K562 (cell line): ENCODE results near the gene GPAT3. TPM values are rescaled to one million over a fixed set of nuclear protein-coding genes. Genes with fewer than 3 reads are reported as not detected.

Experiments
- ATAC-seq: fragments of 200-7000 bp; cut with Tn5 transposase; 3 replicates; pipeline ENCODE4 v1.9.1; 2020; ENCODE audit warnings: moderate library complexity
- BruUV-seq: library from RNA; stranded (reverse); fragments of 400-500 nt; replicated peaks from 2 replicates; lab custom pipeline; 2021; lab: Mats Ljungman, UMichigan
- CTCF ChIA-PET: fragments of 300-600 bp; formaldehyde crosslinking; extraction: SDS; loops from one replicate; lab custom pipeline; 2021; ENCODE audit warnings: low intra/inter-chr PET ratio; lab: Yijun Ruan, JAX
- POLR2A ChIA-PET: fragments of 300-600, 350-650 bp; sonication (Branson Sonifier 250); formaldehyde crosslinking; extraction: SDS; loops from one replicate; lab custom pipeline; 2021; ENCODE audit warnings: antibody characterized with exemption, inconsistent platforms; lab: Yijun Ruan, JAX
- DNase-seq, 4 experiments: peaks; one replicate each; pipeline versions ENCODE4 v3.0.0 to v3.0.0-alpha.2; 2011 to 2018; ENCODE audit warnings: low spot score in 3 of 4, mixed read lengths in 3 of 4; ENCODE audit errors: extremely low read depth in 1 of 4
- FAIRE-seq: peaks from 2 replicates; lab custom pipeline; 2011; peaks lifted over from hg19 to GRCh38; lab: Jason Lieb, UNC
- H2AFZ ChIP-seq: 2 replicates; pipeline ENCODE4 v1.6.0; 2011; ENCODE audit warnings: low read depth, low read length, control low read depth, inconsistent platforms
- H3K27ac ChIP-seq: fragments of 200-600 bp; 3 replicates; pipeline ENCODE4 v1.8.0; 2011; ENCODE audit warnings: low read depth, mild to moderate bottlenecking, control low read depth, inconsistent platforms, low read length, moderate library complexity, mixed read lengths; ENCODE audit errors: extremely low read depth
- H3K27me3 ChIP-seq, 2 experiments: fragments of 300-600 bp in 1 of 2; 2 replicates in 1 of 2; 3 replicates in 1 of 2; pipeline versions ENCODE4 v1.6.0 to v1.8.0; 2011; ENCODE audit warnings: inconsistent platforms in 2 of 2, low read length in 2 of 2, mild to moderate bottlenecking in 1 of 2, mixed read lengths in 1 of 2, moderate library complexity in 1 of 2; ENCODE audit not compliant: control insufficient read depth in 2 of 2, insufficient read depth in 2 of 2
- H3K36me3 ChIP-seq: fragments of 300-600 bp; 3 replicates; pipeline ENCODE4 v1.8.0; 2011; ENCODE audit warnings: mild to moderate bottlenecking, low read length, inconsistent platforms; ENCODE audit not compliant: control insufficient read depth, insufficient read depth
- H3K4me1 ChIP-seq, 2 experiments: fragments of 200-600 bp in 1 of 2; replicated peaks in 1 of 2; 2 replicates in 1 of 2; 3 replicates in 1 of 2; pipeline versions ENCODE4 v1.5.1 to v1.8.0; 2011; ENCODE audit warnings: inconsistent platforms in 2 of 2, low read length in 2 of 2, mild to moderate bottlenecking in 1 of 2, mixed read lengths in 1 of 2, moderate library complexity in 1 of 2; ENCODE audit not compliant: control insufficient read depth in 2 of 2, insufficient read depth in 2 of 2
- H3K4me2 ChIP-seq: 2 replicates; pipeline ENCODE4 v1.6.1; 2011; ENCODE audit warnings: low read length, control low read depth, inconsistent platforms, mixed read lengths; ENCODE audit not compliant: insufficient read depth
- H3K4me3 ChIP-seq: fragments of 200-600 bp; sonication (generic), shearing (Covaris generic); 2 replicates; pipeline ENCODE4 v1.5.1; 2016; ENCODE audit warnings: control low read depth, inconsistent platforms
- H3K79me2 ChIP-seq: fragments of 200-600 bp; 3 replicates; pipeline ENCODE4 v1.8.0; 2011; ENCODE audit warnings: low read length, inconsistent platforms; ENCODE audit not compliant: control insufficient read depth, insufficient read depth
- H3K9ac ChIP-seq, 2 experiments: 2 replicates each; pipeline versions ENCODE4 v1.6.0 to v1.6.1; 2011; ENCODE audit warnings: low read depth in 2 of 2, low read length in 2 of 2, control low read depth in 1 of 2, inconsistent platforms in 1 of 2, mild to moderate bottlenecking in 1 of 2, mixed read lengths in 1 of 2; ENCODE audit not compliant: insufficient read depth in 1 of 2
- H3K9me1 ChIP-seq: one replicate; pipeline ENCODE4 v1.6.0; 2011; ENCODE audit warnings: inconsistent platforms, mild to moderate bottlenecking, low read length, moderate library complexity; ENCODE audit not compliant: control insufficient read depth, insufficient read depth
- H3K9me3 ChIP-seq: replicated peaks from 2 replicates; pipeline ENCODE4 v1.5.1; 2011; ENCODE audit warnings: low read depth, low read length, inconsistent platforms; ENCODE audit not compliant: control insufficient read depth, insufficient read depth
- H4K20me1 ChIP-seq: replicated peaks from 2 replicates; pipeline ENCODE4 v1.6.1; 2011; ENCODE audit warnings: low read length, inconsistent platforms, mixed read lengths; ENCODE audit not compliant: control insufficient read depth, insufficient read depth
- CEBPG ChIP-seq, 3 experiments: fragments of 200-800 bp in 1 of 3; sonication (Bioruptor generic) in 1 of 3; sonication (generic) in 1 of 3; formaldehyde crosslinking in 1 of 3; IDR thresholded peaks in 2 of 3; conservative IDR thresholded peaks in 1 of 3; 2 replicates each; pipeline versions ENCODE4 v1.6.1 to v1.8.0; 2016 to 2022; ENCODE audit warnings: missing compliant biosample characterization in 2 of 3, missing genetic modification characterization in 2 of 3, mild to moderate bottlenecking in 1 of 3, missing genetic modification reagents in 1 of 3
- CXXC5 ChIP-seq: fragments of 250-450 bp; sonication (Bioruptor Pico); IDR thresholded peaks from 2 replicates; pipeline ENCODE4 v1.8.0; 2022; ENCODE audit warnings: inconsistent platforms, mild to moderate bottlenecking, moderate library complexity
- EP400 ChIP-seq: fragments of 450-650 bp; IDR thresholded peaks from 2 replicates; pipeline ENCODE4 v1.6.1; 2017; ENCODE audit warnings: antibody characterized with exemption, mild to moderate bottlenecking, moderate library complexity
- KDM1A ChIP-seq, 2 experiments: fragments of 450-650 bp; IDR thresholded peaks; 2 replicates each; pipeline ENCODE4 v1.6.1; 2016; ENCODE audit warnings: mild to moderate bottlenecking in 2 of 2
- MTA1 ChIP-seq: fragments of 450-650 bp; IDR thresholded peaks from 2 replicates; pipeline ENCODE4 v1.6.1; 2017; ENCODE audit warnings: borderline replicate concordance
- NCOA2 ChIP-seq, 2 experiments: fragments of 450-650 bp; IDR thresholded peaks; 2 replicates each; pipeline ENCODE4 v1.6.1; 2018; ENCODE audit warnings: mild to moderate bottlenecking in 2 of 2, moderate library complexity in 1 of 2; ENCODE audit not compliant: partially characterized antibody in 2 of 2
- NR2C2 ChIP-seq, 2 experiments: fragments of 200-800 bp in 1 of 2; sonication (Bioruptor generic) in 1 of 2; sonication (generic) in 1 of 2; formaldehyde crosslinking in 1 of 2; IDR thresholded peaks; 2 replicates each; pipeline versions ENCODE4 v1.6.1 to v1.8.0; 2016 to 2022; ENCODE audit warnings: mild to moderate bottlenecking in 1 of 2, missing compliant biosample characterization in 1 of 2, missing genetic modification characterization in 1 of 2, missing genetic modification reagents in 1 of 2
- TCF3 ChIP-seq: sonication (generic); formaldehyde crosslinking; IDR thresholded peaks from 2 replicates; pipeline ENCODE4 v1.4.0; 2020; ENCODE audit warnings: mild to moderate bottlenecking, missing genetic modification reagents
- WGBS: fragments of 100-300 bp; shearing (Covaris generic); methylation state at CpG from one replicate; pipeline ENCODE4 v1.1.6; 2016; ENCODE audit warnings: low coverage, mixed read lengths; ENCODE audit not compliant: insufficient coverage; ENCODE audit errors: missing lambda C conversion rate; 5-methylcytosine and 5-hydroxymethylcytosine counted together
- in situ Hi-C: fragments of 300-500 bp; cut with MboI; formaldehyde crosslinking; loops from 4 replicates; pipeline ENCODE4 v1.15.0; 2018; ENCODE audit warnings: inconsistent platforms, mixed read lengths
- intact Hi-C: fragments of 100-400 bp; cut with micrococcal nuclease; formaldehyde crosslinking; loops from 2 replicates; pipeline ENCODE4 v1.14.2; 2022
- polyA plus RNA-seq, 8 experiments: library from polyadenylated mRNA; depleted of rRNA in 4 of 8; stranded (reverse) in 5 of 8; unstranded in 3 of 8; fragments of >200 nt; fragmentation: Nextera tagmentation in 2 of 8; fragmentation: Illumina TruSeq in 1 of 8; extraction: Ambion mirVana in 2 of 8; extraction: Trizol in 1 of 8; gene quantifications; 2 replicates each; pipeline versions ENCODE4 v1.2.1 to v1.2.3, GENCODE V29; 2011 to 2014; ENCODE audit warnings: inconsistent platforms in 1 of 8, missing spikeins in 1 of 8
- total RNA-seq, 7 experiments: library from RNA; depleted of rRNA in 6 of 7; stranded (reverse); fragments of >200 nt in 6 of 7; fragmentation: Illumina TruSeq in 2 of 7; extraction: Trizol in 2 of 7; gene quantifications; 2 replicates each; pipeline versions ENCODE4 v1.2.1 to v1.2.3, GENCODE V29; 2011 to 2021; ENCODE audit warnings: low replicate concordance in 1 of 7
- TF ChIP-seq, protein P1 (sequence below): fragments of 450-650 bp; IDR thresholded peaks from 2 replicates; pipeline ENCODE4 v1.6.1; 2016; ENCODE audit warnings: low read depth, mild to moderate bottlenecking, moderate library complexity
- TF ChIP-seq, protein P2 (sequence below): fragments of 450-650 bp; formaldehyde crosslinking; IDR thresholded peaks from 2 replicates; pipeline ENCODE4 v1.4.0; 2022; ENCODE audit warnings: missing genetic modification characterization
- TF ChIP-seq, protein P3 (sequence below): IDR thresholded peaks from 2 replicates; pipeline ENCODE4 v1.6.1; 2016; ENCODE audit warnings: missing genetic modification characterization, missing compliant biosample characterization
- TF ChIP-seq, protein P4 (sequence below): sonication (generic); formaldehyde crosslinking; IDR thresholded peaks from 2 replicates; pipeline ENCODE4 v1.8.0; 2022; ENCODE audit warnings: missing genetic modification reagents, mild to moderate bottlenecking, moderate library complexity, borderline replicate concordance
- TF ChIP-seq, protein P5 (sequence below), 2 experiments: fragments of 250-450 bp in 1 of 2; fragments of 450-650 bp in 1 of 2; sonication (Bioruptor Pico) in 1 of 2; IDR thresholded peaks; 2 replicates each; pipeline versions ENCODE4 v1.6.1 to v1.8.0; 2016 to 2021; ENCODE audit warnings: mild to moderate bottlenecking in 2 of 2, moderate library complexity in 2 of 2, missing compliant biosample characterization in 1 of 2, missing genetic modification characterization in 1 of 2

The GPAT3 gene
- total and polyA plus RNA-seq, 9 of the 15 experiments (the other 6 are each of a cell fraction or from before 2014, with no cell fraction given): 4.1 to 16.1 (median 13.1) TPM

DNA sequence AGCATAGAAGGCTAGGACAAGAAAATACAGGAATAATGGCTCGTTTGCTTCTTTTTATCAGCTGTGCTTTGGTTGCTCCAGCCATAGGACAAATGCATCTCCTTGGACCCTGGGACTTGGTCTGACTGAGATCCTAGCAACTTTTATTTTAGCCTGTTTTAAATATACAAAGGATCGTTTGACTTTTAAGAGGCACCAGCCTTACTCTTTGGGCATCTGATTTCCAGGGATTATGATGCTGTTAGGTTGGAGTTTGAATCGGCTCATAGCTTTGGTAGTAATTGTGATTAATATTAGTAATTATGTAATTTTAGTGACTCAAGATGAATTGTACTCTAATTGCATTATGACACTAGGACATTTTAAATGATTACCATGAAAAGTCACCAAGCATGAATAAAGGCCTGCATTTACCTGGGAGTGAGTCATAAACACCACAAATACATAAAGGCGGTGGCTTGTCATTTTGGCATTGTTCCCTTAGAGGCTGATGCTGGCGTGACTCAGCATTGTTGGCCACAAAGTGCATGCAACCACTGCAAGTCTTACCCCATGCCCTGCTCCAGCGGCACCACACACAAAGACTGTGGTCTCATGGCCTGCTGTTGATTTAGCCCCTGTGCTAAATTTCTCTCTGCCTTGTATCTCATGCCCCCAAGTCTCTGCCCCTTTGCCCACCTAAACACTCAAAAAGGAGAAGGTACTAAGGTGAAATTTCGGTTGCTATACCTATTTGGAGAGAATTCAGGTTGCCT is 12.4 kb downstream of the GPAT3 start:
- H2AFZ ChIP-seq: peak overlapping the region; percentile 72
- WGBS: 14% methylated on average over 7 of the region's 7 CpGs
- no peak overlapping the region for H3K4me3 ChIP-seq
- intact Hi-C loops: no loop called here
- peak overlapping the region; percentile 70 for H3K27ac ChIP-seq
- peak overlapping the region; percentile 62; the same call in 1 of the 2 replicates for H3K4me2 ChIP-seq
- H3K9me1 ChIP-seq: no peaks in the 10 kb centered on the region
- CTCF ChIA-PET: interaction anchor here (0.5 to 0.6 kb wide), 2 partner anchors 11 to 225 kb away, joined by 3 read pairs; no protein-coding TSS in a partner anchor
- no peaks in the 10 kb centered on the region for H3K36me3 ChIP-seq
- DNase-seq (peak; percentile 77 to 93 (median 84)), ATAC-seq (peak; percentile 94), FAIRE-seq (peak; percentile 95)
- H3K4me1 ChIP-seq: peaks cover 8 to 27% of the 10 kb centered on the region in 2 experiments; a peak in 4 of 5 replicates
- POLR2A ChIA-PET: interaction anchor here (0.7 to 1.8 kb wide), 4 partner anchors 9 to 445 kb away, joined by 3 to 12 read pairs (median 4); partner anchors contain the start of gene GPAT3
- no peaks in the 10 kb centered on the region for H3K79me2 ChIP-seq
- H4K20me1 ChIP-seq: no peaks in the 10 kb centered on the region
- BruUV-seq: no TSS peak
- peak overlapping the region in 1 of 2 experiments; percentile 30; a peak in 2 of 4 replicates for H3K9ac ChIP-seq
- no peaks in the 10 kb centered on the region for H3K27me3 ChIP-seq
- in situ Hi-C loops: no loop called here
- H3K9me3 ChIP-seq: no peaks in the 10 kb centered on the region
- TF ChIP-seq MTA1 (peak; percentile 71; the same call in 1 of the 2 replicates), TCF3 (CRISPR knock-in tag) (0 out of 2 replicates have a peak, but pooled peaks have one; percentile 32), KDM1A (IDR thresholded peaks at IDR 0.05) (peak; percentile 26 to 36; a peak in 2 of 4 replicates), CEBPG (CRISPR knock-in tag; IDR thresholded peaks at IDR 0.05) (peak; percentile 94), CEBPG (tag; conservative IDR thresholded peaks at IDR 0.05 in 1 of 2, IDR thresholded peaks at IDR 0.05 in 1 of 2) (peak; percentile 70 to 88), NCOA2 (IDR thresholded peaks at IDR 0.05; ENCODE audit: partially characterized antibody in 2 of 2) (no peak), EP400 (peak; percentile 66), CXXC5 (CRISPR knock-in tag) (peak; percentile 40; the same call in 1 of the 2 replicates), NR2C2 (CRISPR knock-in tag; IDR thresholded peaks at IDR 0.05) (no peak), NR2C2 (tag; IDR thresholded peaks at IDR 0.05) (peak; percentile 45; the same call in 1 of the 2 replicates)
- TF ChIP-seq, protein P1, sequence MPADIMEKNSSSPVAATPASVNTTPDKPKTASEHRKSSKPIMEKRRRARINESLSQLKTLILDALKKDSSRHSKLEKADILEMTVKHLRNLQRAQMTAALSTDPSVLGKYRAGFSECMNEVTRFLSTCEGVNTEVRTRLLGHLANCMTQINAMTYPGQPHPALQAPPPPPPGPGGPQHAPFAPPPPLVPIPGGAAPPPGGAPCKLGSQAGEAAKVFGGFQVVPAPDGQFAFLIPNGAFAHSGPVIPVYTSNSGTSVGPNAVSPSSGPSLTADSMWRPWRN: peak; percentile 41; the same call in 1 of the 2 replicates
- TF ChIP-seq, protein P2, sequence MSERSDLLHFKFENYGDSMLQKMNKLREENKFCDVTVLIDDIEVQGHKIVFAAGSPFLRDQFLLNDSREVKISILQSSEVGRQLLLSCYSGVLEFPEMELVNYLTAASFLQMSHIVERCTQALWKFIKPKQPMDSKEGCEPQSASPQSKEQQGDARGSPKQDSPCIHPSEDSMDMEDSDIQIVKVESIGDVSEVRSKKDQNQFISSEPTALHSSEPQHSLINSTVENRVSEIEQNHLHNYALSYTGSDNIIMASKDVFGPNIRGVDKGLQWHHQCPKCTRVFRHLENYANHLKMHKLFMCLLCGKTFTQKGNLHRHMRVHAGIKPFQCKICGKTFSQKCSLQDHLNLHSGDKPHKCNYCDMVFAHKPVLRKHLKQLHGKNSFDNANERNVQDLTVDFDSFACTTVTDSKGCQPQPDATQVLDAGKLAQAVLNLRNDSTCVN (CRISPR knock-in tag): no peak
- TF ChIP-seq, protein P3, sequence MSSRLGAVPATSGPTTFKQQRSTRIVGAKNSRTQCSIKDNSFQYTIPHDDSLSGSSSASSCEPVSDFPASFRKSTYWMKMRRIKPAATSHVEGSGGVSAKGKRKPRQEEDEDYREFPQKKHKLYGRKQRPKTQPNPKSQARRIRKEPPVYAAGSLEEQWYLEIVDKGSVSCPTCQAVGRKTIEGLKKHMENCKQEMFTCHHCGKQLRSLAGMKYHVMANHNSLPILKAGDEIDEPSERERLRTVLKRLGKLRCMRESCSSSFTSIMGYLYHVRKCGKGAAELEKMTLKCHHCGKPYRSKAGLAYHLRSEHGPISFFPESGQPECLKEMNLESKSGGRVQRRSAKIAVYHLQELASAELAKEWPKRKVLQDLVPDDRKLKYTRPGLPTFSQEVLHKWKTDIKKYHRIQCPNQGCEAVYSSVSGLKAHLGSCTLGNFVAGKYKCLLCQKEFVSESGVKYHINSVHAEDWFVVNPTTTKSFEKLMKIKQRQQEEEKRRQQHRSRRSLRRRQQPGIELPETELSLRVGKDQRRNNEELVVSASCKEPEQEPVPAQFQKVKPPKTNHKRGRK: no peak
- TF ChIP-seq, protein P4, sequence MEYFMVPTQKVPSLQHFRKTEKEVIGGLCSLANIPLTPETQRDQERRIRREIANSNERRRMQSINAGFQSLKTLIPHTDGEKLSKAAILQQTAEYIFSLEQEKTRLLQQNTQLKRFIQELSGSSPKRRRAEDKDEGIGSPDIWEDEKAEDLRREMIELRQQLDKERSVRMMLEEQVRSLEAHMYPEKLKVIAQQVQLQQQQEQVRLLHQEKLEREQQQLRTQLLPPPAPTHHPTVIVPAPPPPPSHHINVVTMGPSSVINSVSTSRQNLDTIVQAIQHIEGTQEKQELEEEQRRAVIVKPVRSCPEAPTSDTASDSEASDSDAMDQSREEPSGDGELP (CRISPR knock-in tag): peak; percentile 45; the same call in 1 of the 2 replicates
- TF ChIP-seq, protein P5, sequence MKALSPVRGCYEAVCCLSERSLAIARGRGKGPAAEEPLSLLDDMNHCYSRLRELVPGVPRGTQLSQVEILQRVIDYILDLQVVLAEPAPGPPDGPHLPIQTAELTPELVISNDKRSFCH (CRISPR knock-in tag; IDR thresholded peaks at IDR 0.05): no peak
- TF ChIP-seq, protein P5 (tag; IDR thresholded peaks at IDR 0.05): peak; percentile 64; the same call in 1 of the 2 replicates
